CD8-positive, alpha-beta memory T cell (primary cell): ENCODE data around the gene LYST. TPM values are rescaled to one million over a fixed set of nuclear protein-coding genes. Genes with fewer than 3 reads are reported as not detected.

ENCODE experiments used
- CTCF ChIA-PET: fragments of 350-600 bp; sonication (Branson Sonifier 250); formaldehyde crosslinking; loops from one replicate; lab custom pipeline; 2021; ENCODE audit warnings: antibody characterized with exemption; lab: Charles Lee
- POLR2A ChIA-PET: fragments of 350-600 bp; sonication (Branson Sonifier 250); formaldehyde crosslinking; loops from one replicate; lab custom pipeline; 2021; ENCODE audit warnings: antibody characterized with exemption; lab: Charles Lee
- DNase-seq, 5 donors: peaks; one replicate each; pipeline versions ENCODE4 v3.0.0 to v3.0.0-alpha.2; 2020 to 2022; ENCODE audit warnings: mixed read lengths in 1 of 5
- H3K27ac ChIP-seq: one replicate; pipeline ENCODE4 v1.7.0; 2013; ENCODE audit warnings: low read depth, mild to moderate bottlenecking, low read length, moderate library complexity
- H3K27me3 ChIP-seq: 2 replicates; pipeline ENCODE4 v1.7.0; 2013; ENCODE audit warnings: low read length, mild to moderate bottlenecking; ENCODE audit not compliant: insufficient read depth, poor library complexity, severe bottlenecking
- H3K36me3 ChIP-seq: 2 replicates; pipeline ENCODE4 v1.7.0; 2013; ENCODE audit warnings: mild to moderate bottlenecking, low read length, moderate library complexity; ENCODE audit not compliant: insufficient read depth
- H3K4me1 ChIP-seq: 2 replicates; pipeline ENCODE4 v1.7.0; 2013; ENCODE audit warnings: mild to moderate bottlenecking, low read length, moderate library complexity; ENCODE audit not compliant: insufficient read depth
- H3K4me3 ChIP-seq: 2 replicates; pipeline ENCODE4 v1.7.0; 2013; ENCODE audit warnings: mild to moderate bottlenecking, low read length
- H3K9me3 ChIP-seq: 2 replicates; pipeline ENCODE4 v1.7.0; 2013; ENCODE audit warnings: mild to moderate bottlenecking, low read length
- H3K27ac Mint-ChIP-seq, 8 donors: one replicate each; pipeline ENCODE4 v1.8.0; 2020 to 2021; ENCODE audit warnings: mixed read lengths in 8 of 8, mild to moderate bottlenecking in 6 of 8, inconsistent platforms in 3 of 8, moderate library complexity in 3 of 8
- H3K27me3 Mint-ChIP-seq, 2 donors: one replicate each; pipeline ENCODE4 v1.8.0; 2020 to 2021; ENCODE audit warnings: mixed read lengths in 2 of 2, mild to moderate bottlenecking in 1 of 2, moderate library complexity in 1 of 2
- H3K36me3 Mint-ChIP-seq, 3 donors: one replicate each; pipeline ENCODE4 v1.8.0; 2020 to 2021; ENCODE audit warnings: mixed read lengths in 3 of 3, inconsistent platforms in 1 of 3, mild to moderate bottlenecking in 1 of 3
- H3K4me1 Mint-ChIP-seq, 3 donors: one replicate each; pipeline ENCODE4 v1.8.0; 2020 to 2021; ENCODE audit warnings: mixed read lengths in 3 of 3, inconsistent platforms in 1 of 3, mild to moderate bottlenecking in 1 of 3
- H3K4me3 Mint-ChIP-seq, 7 donors: one replicate each; pipeline ENCODE4 v1.8.0; 2020 to 2021; ENCODE audit warnings: mixed read lengths in 7 of 7, mild to moderate bottlenecking in 6 of 7, moderate library complexity in 4 of 7, inconsistent platforms in 2 of 7
- H3K9me3 Mint-ChIP-seq, 5 donors: one replicate each; pipeline ENCODE4 v1.8.0; 2020 to 2022; ENCODE audit warnings: mixed read lengths in 5 of 5, mild to moderate bottlenecking in 3 of 5, moderate library complexity in 2 of 5, inconsistent platforms in 1 of 5
- polyA plus RNA-seq: library from polyadenylated mRNA; unstranded; fragments of 300-500 nt; fragmentation: Illumina TruSeq; gene quantifications from one replicate; pipeline ENCODE4 v1.2.3, GENCODE V29; 2021
- total RNA-seq, 2 experiments: library from RNA; stranded (reverse); gene quantifications; one replicate each; pipeline ENCODE4 v1.2.3, GENCODE V29; 2021

Gene LYST
- total and polyA plus RNA-seq, 3 experiments from 2014 or later = 24.1 to 79.9 (median 76.9) TPM

DNA sequence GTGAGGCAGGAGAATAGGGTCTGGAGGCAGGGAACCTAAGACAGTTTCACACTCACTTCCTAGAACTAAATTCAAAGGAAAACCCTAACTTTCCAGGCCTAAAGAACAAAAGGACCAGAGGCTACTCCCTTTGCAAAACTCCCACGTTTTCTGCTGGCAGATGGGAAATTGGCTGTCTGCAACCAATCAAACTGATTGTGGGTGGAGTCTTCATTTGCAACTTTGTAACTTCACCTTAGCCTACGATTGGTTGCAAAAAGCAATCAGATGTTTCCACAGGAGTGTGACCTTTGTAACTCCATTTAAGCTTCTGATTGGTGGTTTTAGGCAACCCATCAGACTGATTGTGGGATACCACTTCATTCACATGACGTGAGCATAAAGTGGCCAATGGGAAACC lies 197.4 kb downstream of the LYST start:
- Histone ChIP-seq H3K27ac (no peak overlapping the region), H3K4me1 (no peaks in the 10 kb centered on the region), H3K4me3 (no peak overlapping the region), H3K9me3 (peaks cover 15% of the 10 kb centered on the region), H3K36me3 (peaks cover 16% of the 10 kb centered on the region), H3K27me3 (no peaks in the 10 kb centered on the region)
- no peak overlapping the region for H3K4me3 Mint-ChIP-seq
- H3K27ac Mint-ChIP-seq = no peak overlapping the region
- ChIA-PET POLR2A (no interaction called here), CTCF (no interaction called here)
- DNase-seq = no peak
- no peaks in the 10 kb centered on the region for H3K27me3 Mint-ChIP-seq
- H3K36me3 Mint-ChIP-seq = peaks cover 52 to 75% (median 62%) of the 10 kb centered on the region in 3 donors
- no peaks in the 10 kb centered on the region for H3K4me1 Mint-ChIP-seq
- H3K9me3 Mint-ChIP-seq = peaks cover 26 to 48% (median 38%) of the 10 kb centered on the region in 5 donors

DNA sequence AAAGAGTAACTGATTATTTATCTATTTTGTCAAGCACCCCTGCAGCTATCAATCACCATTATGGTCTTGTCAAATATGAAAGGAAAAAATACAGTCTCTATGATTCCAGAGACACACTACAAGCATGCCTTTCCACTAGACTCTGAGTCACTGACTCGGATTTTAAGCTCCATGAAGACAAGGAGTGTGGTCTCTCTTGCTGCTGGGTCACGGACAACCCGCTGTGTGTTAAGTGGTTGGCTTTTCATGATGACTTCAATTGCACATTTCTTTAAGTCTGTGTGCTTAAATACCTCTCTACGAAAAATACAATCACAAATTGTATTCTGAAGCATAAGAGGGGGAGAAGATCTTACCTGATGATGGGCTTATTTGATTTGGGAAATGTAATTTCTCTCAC lies 203.1 kb downstream of the LYST start:
- Mint-ChIP-seq H3K36me3 (peaks cover 11 to 57% (median 23%) of the 10 kb centered on the region in 3 donors), H3K9me3 (no peaks in the 10 kb centered on the region), H3K27me3 (no peaks in the 10 kb centered on the region), H3K27ac (no peak overlapping the region), H3K4me1 (no peaks in the 10 kb centered on the region), H3K4me3 (no peak overlapping the region)
- Histone ChIP-seq H3K27ac (no peak overlapping the region), H3K4me3 (no peak overlapping the region), H3K9me3 (no peaks in the 10 kb centered on the region), H3K27me3 (no peaks in the 10 kb centered on the region), H3K4me1 (no peaks in the 10 kb centered on the region), H3K36me3 (no peaks in the 10 kb centered on the region)
- no peak for DNase-seq
- ChIA-PET POLR2A (no interaction called here), CTCF (no interaction called here)

DNA sequence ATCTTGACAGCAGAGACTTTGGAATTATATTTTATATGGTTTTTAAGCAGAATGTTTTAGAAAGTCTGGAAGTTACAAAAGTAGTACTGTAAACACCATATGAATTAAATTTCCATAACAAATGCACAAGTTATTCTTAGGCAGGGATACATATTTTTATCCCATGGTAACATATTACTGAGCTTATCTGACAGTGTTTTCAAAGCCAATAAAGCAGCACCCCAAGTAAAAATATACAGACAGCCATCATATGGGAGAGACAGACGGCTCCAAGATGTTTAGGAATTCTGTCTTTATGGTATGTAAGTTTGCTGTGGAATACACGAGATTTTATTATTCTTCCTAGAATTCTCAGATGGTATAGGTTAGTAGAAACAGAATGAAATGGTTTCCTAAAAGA lies 205.1 kb downstream of the LYST start:
- H3K4me1 Mint-ChIP-seq = peaks cover 0 to 7% (median 0%) of the 10 kb centered on the region in 3 donors
- no peak overlapping the region for H3K27ac Mint-ChIP-seq
- no peak overlapping the region for H3K4me3 Mint-ChIP-seq
- ChIA-PET CTCF (no interaction called here), POLR2A (no interaction called here)
- no peak overlapping the region for H3K4me3 ChIP-seq
- H3K27ac ChIP-seq = no peak overlapping the region
- no peaks in the 10 kb centered on the region for H3K36me3 ChIP-seq
- no peaks in the 10 kb centered on the region for H3K9me3 ChIP-seq
- no peaks in the 10 kb centered on the region for H3K4me1 ChIP-seq
- H3K27me3 Mint-ChIP-seq = no peaks in the 10 kb centered on the region
- DNase-seq = no peak
- peaks cover 7 to 47% (median 18%) of the 10 kb centered on the region in 3 donors for H3K36me3 Mint-ChIP-seq
- H3K27me3 ChIP-seq = no peaks in the 10 kb centered on the region
- no peaks in the 10 kb centered on the region for H3K9me3 Mint-ChIP-seq

DNA sequence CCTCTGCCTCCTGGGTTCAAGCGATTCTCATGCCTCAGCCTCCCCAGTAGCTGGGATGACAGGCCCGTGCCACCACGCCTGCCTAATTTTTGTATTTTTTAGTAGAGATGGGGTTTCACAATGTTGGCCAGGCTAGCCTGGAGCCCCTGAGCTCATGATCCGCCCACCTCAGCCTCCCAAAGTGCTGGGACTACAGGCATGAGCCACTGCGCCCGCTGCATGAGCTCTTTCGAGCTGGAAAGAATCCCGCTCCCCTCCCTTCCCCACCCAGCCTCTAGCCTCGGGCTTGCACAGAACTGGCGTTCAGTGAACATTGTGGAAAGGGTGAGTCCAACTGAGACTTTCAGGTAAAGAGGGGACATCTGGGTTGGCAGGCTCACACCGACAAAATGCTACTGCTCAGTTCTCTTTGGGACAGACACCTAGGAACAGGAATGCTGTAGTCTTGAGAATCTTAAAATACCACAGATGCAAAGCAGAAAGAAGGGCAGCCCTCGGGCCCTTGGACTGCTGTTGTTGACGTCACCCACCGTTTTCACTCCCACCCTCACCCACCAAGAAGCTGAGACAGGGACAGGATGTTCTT lies 207.4 kb downstream of the LYST start:
- Histone ChIP-seq H3K36me3 (no peaks in the 10 kb centered on the region), H3K27me3 (peaks cover 1% of the 10 kb centered on the region), H3K4me1 (no peaks in the 10 kb centered on the region), H3K4me3 (no peak overlapping the region), H3K9me3 (no peaks in the 10 kb centered on the region), H3K27ac (no peak overlapping the region)
- Mint-ChIP-seq H3K27ac (peak overlapping the region in 1 of 8 donors; percentile 14), H3K4me3 (no peak overlapping the region), H3K9me3 (peaks cover 0 to 7% (median under 1%) of the 10 kb centered on the region in 5 donors), H3K36me3 (peaks cover 5 to 37% (median 16%) of the 10 kb centered on the region in 3 donors), H3K27me3 (peaks cover 8% of the 10 kb centered on the region in 2 donors), H3K4me1 (peaks cover 0 to 7% (median 0%) of the 10 kb centered on the region in 3 donors)
- DNase-seq = no peak
- ChIA-PET CTCF (interaction anchor here (0.7 kb wide), 1 partner anchor 44 kb away, joined by 3 read pairs; no protein-coding TSS in a partner anchor), POLR2A (no interaction called here)

DNA sequence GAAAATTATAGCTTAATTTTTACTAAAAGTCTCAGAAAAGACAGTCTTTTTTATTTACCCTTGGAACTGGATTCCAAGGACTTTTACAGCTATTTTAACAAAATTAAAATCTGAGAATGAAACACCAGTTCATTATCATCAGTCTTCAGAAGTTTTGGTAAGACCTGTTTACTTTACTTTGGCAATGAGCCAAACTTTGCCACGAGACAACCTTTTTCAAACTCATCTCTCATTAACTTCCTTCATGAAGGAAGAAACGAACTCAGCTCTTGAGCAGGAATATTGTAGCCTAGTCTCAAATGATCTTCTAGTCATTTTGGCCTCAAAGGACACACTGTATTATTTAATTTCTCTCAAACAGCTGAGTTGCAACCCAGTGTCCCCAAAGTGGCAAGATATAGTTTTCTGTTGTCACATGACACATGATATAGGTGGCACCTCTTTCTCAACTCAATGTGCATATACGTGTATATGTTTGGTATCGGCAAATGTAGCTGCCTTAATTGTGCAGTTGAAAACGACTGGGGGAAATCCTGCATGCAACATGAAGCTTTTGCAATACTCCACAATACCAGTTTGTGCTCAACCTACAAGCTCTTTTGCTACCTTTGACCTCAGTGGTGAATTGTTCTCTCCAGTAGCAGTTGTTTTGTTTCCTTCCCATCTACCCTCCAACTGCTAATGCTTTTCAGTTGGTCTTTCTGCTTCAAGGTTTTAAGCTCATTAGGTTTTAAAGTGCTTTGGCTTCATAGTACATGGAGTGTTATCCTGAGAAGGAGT lies 208.8 kb downstream of the LYST start:
- DNase-seq = no peak
- ChIA-PET POLR2A (no interaction called here), CTCF (interaction anchor here (1.1 kb wide), 1 partner anchor 560 kb away, joined by 3 read pairs; no protein-coding TSS in a partner anchor)
- peaks cover 18 to 19% of the 10 kb centered on the region in 2 donors for H3K27me3 Mint-ChIP-seq
- no peaks in the 10 kb centered on the region for H3K9me3 ChIP-seq
- H3K4me3 Mint-ChIP-seq = no peak overlapping the region
- H3K27ac ChIP-seq = no peak overlapping the region
- no peak overlapping the region for H3K4me3 ChIP-seq
- peaks cover 4 to 13% (median 6%) of the 10 kb centered on the region in 5 donors for H3K9me3 Mint-ChIP-seq
- peaks cover 11 to 27% (median 11%) of the 10 kb centered on the region in 3 donors for H3K36me3 Mint-ChIP-seq
- H3K4me1 ChIP-seq = no peaks in the 10 kb centered on the region
- H3K36me3 ChIP-seq = no peaks in the 10 kb centered on the region
- H3K27ac Mint-ChIP-seq = no peak overlapping the region
- H3K4me1 Mint-ChIP-seq = peaks cover 0 to 7% (median 0%) of the 10 kb centered on the region in 3 donors
- H3K27me3 ChIP-seq = peaks cover 6% of the 10 kb centered on the region

DNA sequence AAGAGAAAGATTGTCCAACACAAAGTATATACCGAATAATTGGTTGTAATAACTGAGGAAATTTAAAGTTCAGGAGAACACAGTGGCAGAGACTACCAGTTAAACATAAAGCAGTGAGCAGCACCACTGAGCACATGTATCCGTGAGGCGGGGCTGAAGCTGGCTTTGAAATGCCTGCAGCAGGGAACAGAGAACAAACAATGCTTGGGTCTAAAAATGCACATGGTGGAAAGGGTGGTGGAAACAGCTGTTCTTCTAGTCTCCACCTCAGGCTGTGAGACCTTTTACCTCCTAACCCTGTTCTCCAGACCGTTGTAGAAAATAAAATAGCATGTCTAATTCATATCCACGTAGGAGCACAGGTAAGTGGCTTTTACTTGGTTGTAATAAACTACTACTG lies 209.4 kb downstream of the LYST start:
- no peak overlapping the region for H3K27ac Mint-ChIP-seq
- no peak overlapping the region for H3K4me3 Mint-ChIP-seq
- POLR2A ChIA-PET = no interaction called here
- H3K27ac ChIP-seq = no peak overlapping the region
- H3K27me3 Mint-ChIP-seq = peaks cover 24 to 25% of the 10 kb centered on the region in 2 donors
- peaks cover 11% of the 10 kb centered on the region for H3K27me3 ChIP-seq
- H3K36me3 Mint-ChIP-seq = peaks cover 7 to 20% (median 11%) of the 10 kb centered on the region in 3 donors
- no peaks in the 10 kb centered on the region for H3K4me1 ChIP-seq
- peaks cover 0 to 7% (median 0%) of the 10 kb centered on the region in 3 donors for H3K4me1 Mint-ChIP-seq
- no peak overlapping the region for H3K4me3 ChIP-seq
- CTCF ChIA-PET = interaction anchor here (1.1 kb wide), 1 partner anchor 559 kb away, joined by 3 read pairs; no protein-coding TSS in a partner anchor
- DNase-seq = no peak
- H3K9me3 ChIP-seq = no peaks in the 10 kb centered on the region
- H3K36me3 ChIP-seq = no peaks in the 10 kb centered on the region
- H3K9me3 Mint-ChIP-seq = peaks cover 4 to 15% (median 8%) of the 10 kb centered on the region in 5 donors

DNA sequence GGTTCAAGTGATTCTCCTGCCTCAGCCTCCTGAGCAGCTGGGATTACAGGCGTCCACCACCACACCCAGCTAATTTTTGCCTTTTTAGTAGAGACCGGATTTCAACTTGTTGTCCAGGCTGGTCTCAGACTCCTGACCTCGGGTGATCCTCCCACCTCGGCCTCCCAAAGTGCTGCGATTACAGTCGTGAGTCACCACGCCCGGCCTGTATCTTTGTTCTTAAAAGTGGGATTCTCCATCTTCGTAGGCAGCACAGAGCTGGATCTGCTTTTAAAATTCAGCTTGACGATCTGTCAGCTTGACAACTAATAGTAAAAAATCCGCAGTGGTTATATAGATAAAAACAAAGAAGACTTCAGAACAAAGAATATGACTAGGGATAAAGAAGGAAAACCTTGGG lies 214.3 kb downstream of the LYST start:
- no peak for DNase-seq
- peaks cover 0 to 11% (median 0%) of the 10 kb centered on the region in 3 donors for H3K36me3 Mint-ChIP-seq
- ChIA-PET POLR2A (no interaction called here), CTCF (no interaction called here)
- peaks cover 4 to 17% (median 8%) of the 10 kb centered on the region in 5 donors for H3K9me3 Mint-ChIP-seq
- H3K4me3 Mint-ChIP-seq = peak overlapping the region in 1 of 7 donors; percentile 42
- Histone ChIP-seq H3K27me3 (peaks cover 40% of the 10 kb centered on the region), H3K4me1 (peaks cover 14% of the 10 kb centered on the region), H3K9me3 (no peaks in the 10 kb centered on the region), H3K27ac (no peak overlapping the region), H3K4me3 (no peak overlapping the region), H3K36me3 (no peaks in the 10 kb centered on the region)
- H3K27me3 Mint-ChIP-seq = peaks cover 51% of the 10 kb centered on the region in 2 donors
- no peak overlapping the region for H3K27ac Mint-ChIP-seq
- H3K4me1 Mint-ChIP-seq = peaks cover 11 to 16% (median 12%) of the 10 kb centered on the region in 3 donors
